Mesendoderm (in vitro differentiated cells): Measurements from ENCODE around the gene MAP2K1.
"Not testable (repeated sequence)": the region's sequence is repeated elsewhere in the genome, so short reads cannot be mapped to it uniquely, and the experiment has no call there.

Experiments used
- DNase-seq: peaks from one replicate; pipeline ENCODE4 v3.0.0; 2013
- H2AK5ac ChIP-seq: 2 replicates; pipeline ENCODE4 v1.6.1; 2013; ENCODE audit warnings: low read length, inconsistent platforms
- H2BK120ac ChIP-seq: 2 replicates; pipeline ENCODE4 v1.6.1; 2013; ENCODE audit warnings: low read depth, mild to moderate bottlenecking, low read length, moderate library complexity, mixed read lengths
- H2BK15ac ChIP-seq: replicated peaks from 2 replicates; pipeline ENCODE4 v1.6.1; 2013; ENCODE audit warnings: low read depth, mild to moderate bottlenecking, moderate library complexity
- H2BK5ac ChIP-seq: 2 replicates; pipeline ENCODE4 v1.6.1; 2013; ENCODE audit warnings: low read length, inconsistent platforms
- H3K18ac ChIP-seq: 2 replicates; pipeline ENCODE4 v1.6.1; 2013; ENCODE audit warnings: mild to moderate bottlenecking, low read length, mixed read lengths
- H3K23ac ChIP-seq: one replicate; pipeline ENCODE4 v1.6.1; 2013; ENCODE audit warnings: low read length
- H3K27ac ChIP-seq: 2 replicates; pipeline ENCODE4 v1.5.1; 2013; ENCODE audit warnings: low read depth, mild to moderate bottlenecking, inconsistent platforms, low read length, moderate library complexity
- H3K27me3 ChIP-seq: 2 replicates; pipeline ENCODE4 v1.6.1; 2013; ENCODE audit warnings: low read length, control low read depth, mild to moderate bottlenecking, inconsistent platforms; ENCODE audit not compliant: insufficient read depth, poor library complexity
- H3K36me3 ChIP-seq: 2 replicates; pipeline ENCODE4 v1.6.1; 2013; ENCODE audit warnings: low read length, inconsistent platforms; ENCODE audit not compliant: control insufficient read depth, insufficient read depth
- H3K4ac ChIP-seq: one replicate; pipeline ENCODE4 v1.6.1; 2013; ENCODE audit warnings: low read depth, mild to moderate bottlenecking, low read length, moderate library complexity
- H3K4me1 ChIP-seq: 2 replicates; pipeline ENCODE4 v1.6.1; 2013; ENCODE audit warnings: low read depth, low read length, inconsistent platforms; ENCODE audit not compliant: control insufficient read depth
- H3K4me2 ChIP-seq: 2 replicates; pipeline ENCODE4 v1.6.1; 2013; ENCODE audit warnings: low read length
- H3K4me3 ChIP-seq: 2 replicates; pipeline ENCODE4 v1.5.1; 2013; ENCODE audit warnings: mild to moderate bottlenecking, low read length
- H3K56ac ChIP-seq: one replicate; pipeline ENCODE4 v1.6.1; 2013; ENCODE audit warnings: low read length
- H3K79me1 ChIP-seq: 2 replicates; pipeline ENCODE4 v1.6.1; 2013; ENCODE audit warnings: low read length, inconsistent platforms
- H3K79me2 ChIP-seq: 2 replicates; pipeline ENCODE4 v1.6.1; 2013; ENCODE audit warnings: mild to moderate bottlenecking, low read length; ENCODE audit not compliant: control insufficient read depth, insufficient read depth
- H3K9ac ChIP-seq: 2 replicates; pipeline ENCODE4 v1.6.1; 2013; ENCODE audit warnings: low read length, inconsistent platforms
- H4K5ac ChIP-seq: one replicate; pipeline ENCODE4 v1.6.1; 2013; ENCODE audit warnings: low read length
- H4K8ac ChIP-seq: one replicate; pipeline ENCODE4 v1.6.1; 2013; ENCODE audit warnings: low read depth, mild to moderate bottlenecking, control low read depth, low read length, moderate library complexity
- WGBS: extraction: QIAGEN DNeasy Blood & Tissue Kit; methylation state at CpG from one replicate; pipeline ENCODE4 v1.1.7; 2013; ENCODE audit warnings: low lambda C conversion rate, missing lambda C conversion rate; ENCODE audit not compliant: insufficient coverage; ENCODE audit errors: extremely low coverage; 5-methylcytosine and 5-hydroxymethylcytosine counted together

MAP2K1 gene

GRCh38 chr15:66361745-66362460 is 24.8 kb upstream of the MAP2K1 start:
- H2BK5ac ChIP-seq, H3K9ac ChIP-seq, H3K4me1 ChIP-seq, DNase-seq, H3K18ac ChIP-seq, H2BK120ac ChIP-seq, H3K56ac ChIP-seq, H3K4ac ChIP-seq, H3K27ac ChIP-seq, H3K27me3 ChIP-seq, H3K79me2 ChIP-seq, H3K36me3 ChIP-seq, H3K4me3 ChIP-seq, H4K5ac ChIP-seq, H3K23ac ChIP-seq, H2AK5ac ChIP-seq, H3K79me1 ChIP-seq, H2BK15ac ChIP-seq, H4K8ac ChIP-seq, H3K4me2 ChIP-seq: not testable (repeated sequence)
- no CpG with 5 or more reads among the region's 15 CpGs for WGBS

- Histone ChIP-seq H4K5ac (no peak overlapping the region), H3K27me3 (no peaks in the 10 kb centered on the region), H3K27ac (no peak overlapping the region), H3K56ac (no peak overlapping the region), H3K4me1 (no peaks in the 10 kb centered on the region), H3K36me3 (no peaks in the 10 kb centered on the region), H3K18ac (no peak overlapping the region), H2BK5ac (no peak overlapping the region), H3K9ac (no peak overlapping the region), H4K8ac (no peak overlapping the region), H3K4ac (no peak overlapping the region), H2BK120ac (no peak overlapping the region), H3K79me2 (no peaks in the 10 kb centered on the region), H3K4me2 (no peak overlapping the region), H3K79me1 (no peaks in the 10 kb centered on the region), H3K4me3 (no peak overlapping the region), H3K23ac (no peak overlapping the region), H2AK5ac (no peak overlapping the region), H2BK15ac (no peak overlapping the region)
- WGBS = no CpG with 5 or more reads among the region's 1 CpG
- no peak for DNase-seq
These were observed 23.9 kb upstream of the MAP2K1 start for GRCh38 chr15:66362776-66363175.

GRCh38 chr15:66364944-66365528 is 21.7 kb upstream of the MAP2K1 start:
- no CpG with 5 or more reads among the region's 3 CpGs for WGBS
- Histone ChIP-seq H3K4ac (peak overlapping the region; percentile 86), H3K56ac (no peak overlapping the region), H3K18ac (no peak overlapping the region), H2BK5ac (no peak overlapping the region), H4K8ac (no peak overlapping the region), H3K27me3 (no peaks in the 10 kb centered on the region), H3K27ac (no peak overlapping the region), H3K4me2 (no peak overlapping the region), H3K36me3 (no peaks in the 10 kb centered on the region), H3K23ac (no peak overlapping the region), H3K9ac (no peak overlapping the region), H4K5ac (no peak overlapping the region), H3K4me1 (no peaks in the 10 kb centered on the region), H3K4me3 (no peak overlapping the region), H2BK120ac (no peak overlapping the region), H3K79me1 (no peaks in the 10 kb centered on the region), H3K79me2 (no peaks in the 10 kb centered on the region), H2AK5ac (no peak overlapping the region), H2BK15ac (no peak overlapping the region)
- peak; percentile 95 for DNase-seq

- H3K4me3 ChIP-seq = no peak overlapping the region
- H3K4me1 ChIP-seq = no peaks in the 10 kb centered on the region
- H3K18ac ChIP-seq = peak overlapping the region; percentile 84
- H2BK15ac ChIP-seq = no peak overlapping the region
- WGBS = no CpG with 5 or more reads among the region's 12 CpGs
- H2BK5ac ChIP-seq = no peak overlapping the region
- no peak overlapping the region for H3K27ac ChIP-seq
- H3K4ac ChIP-seq = peak overlapping the region; percentile 55
- H4K8ac ChIP-seq = no peak overlapping the region
- H3K79me2 ChIP-seq = no peaks in the 10 kb centered on the region
- no peaks in the 10 kb centered on the region for H3K79me1 ChIP-seq
- no peaks in the 10 kb centered on the region for H3K36me3 ChIP-seq
- H3K4me2 ChIP-seq = no peak overlapping the region
- no peak overlapping the region for H2AK5ac ChIP-seq
- H2BK120ac ChIP-seq = peak overlapping the region; percentile 73
- no peaks in the 10 kb centered on the region for H3K27me3 ChIP-seq
- H3K9ac ChIP-seq = no peak overlapping the region
- DNase-seq = peak; percentile 28
- H4K5ac ChIP-seq = no peak overlapping the region
- H3K56ac ChIP-seq = peak overlapping the region; percentile 8
- no peak overlapping the region for H3K23ac ChIP-seq
These were observed 16.7 kb upstream of the MAP2K1 start for GRCh38 chr15:66369773-66370651.

GRCh38 chr15:66374179-66374578 is 12.5 kb upstream of the MAP2K1 start:
- no CpG with 5 or more reads among the region's 4 CpGs for WGBS

More at GRCh38 chr15:66374179-66374578, 12.5 kb upstream of the MAP2K1 start:
- no peak for DNase-seq
- Histone ChIP-seq H3K4me3 (no peak overlapping the region), H3K79me2 (no peaks in the 10 kb centered on the region), H3K27ac (no peak overlapping the region), H3K4me2 (no peak overlapping the region), H3K4ac (no peak overlapping the region), H3K56ac (no peak overlapping the region), H3K9ac (no peak overlapping the region), H3K18ac (no peak overlapping the region), H2BK120ac (no peak overlapping the region), H2AK5ac (no peak overlapping the region), H4K5ac (no peak overlapping the region), H3K79me1 (no peaks in the 10 kb centered on the region), H4K8ac (no peak overlapping the region), H3K4me1 (no peaks in the 10 kb centered on the region), H3K36me3 (no peaks in the 10 kb centered on the region), H3K27me3 (no peaks in the 10 kb centered on the region), H2BK5ac (no peak overlapping the region), H2BK15ac (no peak overlapping the region), H3K23ac (no peak overlapping the region)
